GM21447 (cell line): Measurements from ENCODE around the gene SEPTIN8.
"Not testable (repeated sequence)": the region's sequence is repeated elsewhere in the genome, so short reads cannot be mapped to it uniquely, and the experiment has no call there.

Experiments used
- ATAC-seq: cut with Tn5 transposase; IDR thresholded peaks from one replicate; pipeline ENCODE4 v1.9.1; 2021; ENCODE audit not compliant: unreplicated experiment

Gene SEPTIN8

GRCh38 chr5:132812781-132813598 lies 36.0 kb upstream of the SEPTIN8 start, which contains the start of gene SOWAHA:
Gene SOWAHA, plus strand, starts transcription at chr5:132813302. Its CDS starts 320 bp downstream, at chr5:132813622.
- no peak for ATAC-seq

- ATAC-seq, result no peak
These were observed 35.2 kb upstream of the SEPTIN8 start for GRCh38 chr5:132812123-132812765.

- ATAC-seq, result no peak
These were observed 33.6 kb upstream of the SEPTIN8 start for GRCh38 chr5:132810605-132811004.

- no peak for ATAC-seq
These were observed 31.8 kb upstream of the SEPTIN8 start for GRCh38 chr5:132808866-132809265.

GRCh38 chr5:132808448-132808847 lies 31.4 kb upstream of the SEPTIN8 start:
- no peak for ATAC-seq

GRCh38 chr5:132807163-132807838 lies 30.3 kb upstream of the SEPTIN8 start:
- no peak for ATAC-seq

GRCh38 chr5:132806804-132807162 lies 29.7 kb upstream of the SEPTIN8 start:
- ATAC-seq, result not testable (repeated sequence)

- ATAC-seq, result not testable (repeated sequence)
These were observed 28.8 kb upstream of the SEPTIN8 start for GRCh38 chr5:132805872-132806271.

- ATAC-seq, result not testable (repeated sequence)
These were observed 27.2 kb upstream of the SEPTIN8 start for GRCh38 chr5:132804219-132804618.

- not testable (repeated sequence) for ATAC-seq
These were observed 25.6 kb upstream of the SEPTIN8 start for GRCh38 chr5:132802685-132803066.

GRCh38 chr5:132802044-132802684 lies 25.1 kb upstream of the SEPTIN8 start:
- ATAC-seq, result no peak

- ATAC-seq, result no peak
These were observed 23.5 kb upstream of the SEPTIN8 start for GRCh38 chr5:132800545-132800944.

GRCh38 chr5:132799392-132799791 lies 22.4 kb upstream of the SEPTIN8 start:
- ATAC-seq, result no peak

GRCh38 chr5:132797651-132798050 lies 20.6 kb upstream of the SEPTIN8 start:
- no peak for ATAC-seq

GRCh38 chr5:132791026-132791425 lies 14.0 kb upstream of the SEPTIN8 start:
- no peak for ATAC-seq

GRCh38 chr5:132790201-132790865 lies 13.3 kb upstream of the SEPTIN8 start:
- no peak for ATAC-seq

- ATAC-seq, result no peak
These were observed 12.2 kb upstream of the SEPTIN8 start for GRCh38 chr5:132788990-132789886.

- no peak for ATAC-seq
These were observed 11.5 kb upstream of the SEPTIN8 start for GRCh38 chr5:132788508-132788907.

- no peak for ATAC-seq
These were observed 10.0 kb upstream of the SEPTIN8 start for GRCh38 chr5:132787076-132787475.

- ATAC-seq, result no peak
These were observed 8.8 kb upstream of the SEPTIN8 start for GRCh38 chr5:132785864-132786263.
